Left lung (tissue), 10 donors: ENCODE results near the gene ULK4. TPM values are rescaled to one million over a fixed set of nuclear protein-coding genes. Genes with fewer than 3 reads are reported as not detected.

Experiments
- ATAC-seq: fragments of 200-7000 bp; cut with Tn5 transposase; one replicate; pipeline ENCODE4 v1.9.1; 2020; ENCODE audit warnings: moderate library complexity
- DNase-seq, 4 donors: peaks; one replicate each; pipeline ENCODE4 v3.0.0-alpha.2; 2013 to 2020
- H3K27ac ChIP-seq, 2 donors: fragments of 200-600 bp; sonication (generic) in 1 of 2; one replicate each; pipeline versions ENCODE4 v1.5.0 to v1.8.0; 2020 to 2021
- H3K27me3 ChIP-seq, 2 donors: fragments of 200-600 bp; sonication (generic) in 1 of 2; one replicate each; pipeline versions ENCODE4 v1.5.0 to v1.8.0; 2020 to 2021
- H3K36me3 ChIP-seq, 2 donors: fragments of 200-600 bp; sonication (generic) in 1 of 2; one replicate each; pipeline versions ENCODE4 v1.5.0 to v1.8.0; 2020 to 2021
- H3K4me1 ChIP-seq, 2 donors: fragments of 200-600 bp; one replicate each; pipeline ENCODE4 v1.8.0; 2021
- H3K4me3 ChIP-seq, 2 donors: fragments of 200-600 bp; sonication (generic) in 1 of 2; one replicate each; pipeline versions ENCODE4 v1.5.0 to v1.8.0; 2020 to 2021; ENCODE audit warnings: mild to moderate bottlenecking in 1 of 2
- H3K9me3 ChIP-seq, 2 donors: fragments of 200-600 bp; sonication (generic) in 1 of 2; one replicate each; pipeline versions ENCODE4 v1.5.0 to v1.8.0; 2020 to 2021
- CTCF ChIP-seq, 2 donors: fragments of 200-600 bp; sonication (generic) in 1 of 2; IDR thresholded peaks; one replicate each; pipeline versions ENCODE4 v1.5.0 to v1.8.0; 2021; ENCODE audit warnings: antibody characterized with exemption in 2 of 2
- intact Hi-C, 2 donors: fragments of 100-400 bp; cut with DNase I; formaldehyde crosslinking; loops; one replicate each; pipeline versions ENCODE4 v1.11.2 to v1.14.2; 2022
- polyA plus RNA-seq, 6 donors: library from polyadenylated mRNA; unstranded; fragments of 120-200 nt; gene quantifications; one replicate each; pipeline ENCODE4 v1.2.1, GENCODE V29; 2013; ENCODE audit not compliant: insufficient read length in 6 of 6
- total RNA-seq, 2 donors: library from RNA; stranded (reverse); fragmentation: NEBNext Ultra II Directional; extraction: Animal tissue kit (Norgen Biotek cat#: 25700); gene quantifications; one replicate each; pipeline ENCODE4 v1.2.1, GENCODE V29; 2021
- donor health status: DM: no; HTN: yes; CAD: no.
- donor health status: DM: no; HTN: no; CAD: no.

The ULK4 gene
- total and polyA plus RNA-seq, 8 donors: 3.9 to 12.1 (median 5.6) TPM

- no peak for TF ChIP-seq CTCF (IDR thresholded peaks at IDR 0.05)
- Histone ChIP-seq H3K4me3 (no peak overlapping the region), H3K9me3 (peaks cover 0 to 7% of the 10 kb centered on the region in 2 donors), H3K27me3 (no peaks in the 10 kb centered on the region), H3K36me3 (no peaks in the 10 kb centered on the region), H3K4me1 (no peaks in the 10 kb centered on the region), H3K27ac (no peak overlapping the region)
- no peak for ATAC-seq
- no peak for DNase-seq
- intact Hi-C loops: no loop called here
Measured at GRCh38 chr3:41441568-41441967, 520.3 kb downstream of the ULK4 start.

GRCh38 chr3:41441139-41441538 is 520.8 kb downstream of the ULK4 start:
- peaks cover 0 to 7% of the 10 kb centered on the region in 2 donors for H3K9me3 ChIP-seq
- ATAC-seq: no peak
- H3K36me3 ChIP-seq: no peaks in the 10 kb centered on the region
- H3K4me3 ChIP-seq: no peak overlapping the region
- H3K4me1 ChIP-seq: no peaks in the 10 kb centered on the region
- no peaks in the 10 kb centered on the region for H3K27me3 ChIP-seq
- no peak for DNase-seq
- TF ChIP-seq CTCF (IDR thresholded peaks at IDR 0.05): no peak
- intact Hi-C loops: no loop called here
- no peak overlapping the region for H3K27ac ChIP-seq

DNA sequence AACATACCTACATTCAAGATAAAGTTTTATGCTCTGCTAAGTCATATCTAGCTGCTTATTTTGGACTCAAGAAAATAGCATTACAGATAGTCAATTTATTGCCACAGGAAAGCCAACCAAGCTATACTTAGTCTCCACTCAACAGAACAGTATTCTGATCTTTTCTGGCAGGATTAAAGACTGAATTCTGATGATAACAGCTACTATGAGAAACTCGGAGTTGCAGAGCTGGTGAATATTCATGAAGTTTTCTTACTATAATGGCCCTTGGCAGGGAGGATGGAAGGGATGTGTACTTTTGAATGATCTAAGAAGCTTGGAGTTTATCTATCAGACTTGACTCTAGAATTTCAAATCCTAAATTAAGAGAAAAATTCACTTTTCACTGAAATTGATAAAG is 524.9 kb downstream of the ULK4 start:
- H3K27ac ChIP-seq: no peak overlapping the region
- H3K4me3 ChIP-seq: no peak overlapping the region
- ATAC-seq (no peak), DNase-seq (no peak)
- no peaks in the 10 kb centered on the region for H3K4me1 ChIP-seq
- no peaks in the 10 kb centered on the region for H3K36me3 ChIP-seq
- TF ChIP-seq CTCF (IDR thresholded peaks at IDR 0.05): no peak
- no peaks in the 10 kb centered on the region for H3K27me3 ChIP-seq
- H3K9me3 ChIP-seq: peaks cover 0 to 9% of the 10 kb centered on the region in 2 donors
- intact Hi-C loops: no loop called here

GRCh38 chr3:41434781-41435180 is 527.1 kb downstream of the ULK4 start:
- TF ChIP-seq CTCF (IDR thresholded peaks at IDR 0.05): no peak
- intact Hi-C loops: no loop called here
- no peak for ATAC-seq
- no peak for DNase-seq
- no peaks in the 10 kb centered on the region for H3K4me1 ChIP-seq
- no peaks in the 10 kb centered on the region for H3K27me3 ChIP-seq
- H3K27ac ChIP-seq: no peak overlapping the region
- H3K9me3 ChIP-seq: peaks cover 0 to 5% of the 10 kb centered on the region in 2 donors
- no peak overlapping the region for H3K4me3 ChIP-seq
- no peaks in the 10 kb centered on the region for H3K36me3 ChIP-seq

GRCh38 chr3:41431386-41431785 is 530.5 kb downstream of the ULK4 start:
- no peaks in the 10 kb centered on the region for H3K4me1 ChIP-seq
- H3K27ac ChIP-seq: no peak overlapping the region
- H3K27me3 ChIP-seq: no peaks in the 10 kb centered on the region
- intact Hi-C loops: no loop called here
- no peak for TF ChIP-seq CTCF (IDR thresholded peaks at IDR 0.05)
- DNase-seq: peak in 1 of 4 donors; percentile 5
- peaks cover 0 to 9% of the 10 kb centered on the region in 2 donors for H3K9me3 ChIP-seq
- no peak overlapping the region for H3K4me3 ChIP-seq
- no peak for ATAC-seq
- H3K36me3 ChIP-seq: no peaks in the 10 kb centered on the region
